MCF 10A (cell line): Measurements from ENCODE around the gene SAP25. TPM values are rescaled to one million over a fixed set of nuclear protein-coding genes. Genes with fewer than 3 reads are reported as not detected.
A peak's percentile ranks its signal among the peaks of the same experiment; 100 is the strongest.
"Not testable (repeated sequence)": the region's sequence is repeated elsewhere in the genome, so short reads cannot be mapped to it uniquely, and the experiment has no call there.

Experiments used
- BruUV-seq: library from RNA; stranded (reverse); fragments of 400-500 nt; replicated peaks from 2 replicates; lab custom pipeline; 2021; lab: Mats Ljungman, UMichigan
- CTCF ChIA-PET: fragments of 300-600 bp; sonication (Branson Sonifier 250); formaldehyde crosslinking; extraction: SDS; loops from one replicate; lab custom pipeline; 2021; ENCODE audit warnings: antibody characterized with exemption, inconsistent platforms; lab: Yijun Ruan, JAX
- POLR2A ChIA-PET: fragments of 300-600, 350-650 bp; sonication (Branson Sonifier 250); formaldehyde crosslinking; extraction: SDS; loops from one replicate; lab custom pipeline; 2020; ENCODE audit warnings: antibody characterized with exemption, inconsistent platforms; lab: Yijun Ruan, JAX
- DNase-seq: peaks from one replicate; pipeline ENCODE4 v3.0.0-alpha.2; 2018; ENCODE audit not compliant: unreplicated experiment
- H3K27ac Mint-ChIP-seq: one replicate; pipeline ENCODE4 v1.8.0; 2022; ENCODE audit warnings: mild to moderate bottlenecking, low read depth, mixed read lengths; ENCODE audit not compliant: unreplicated experiment
- H3K27me3 Mint-ChIP-seq: one replicate; pipeline ENCODE4 v1.8.0; 2022; ENCODE audit warnings: mixed read lengths; ENCODE audit not compliant: insufficient read depth, unreplicated experiment
- H3K36me3 Mint-ChIP-seq: one replicate; pipeline ENCODE4 v1.8.0; 2022; ENCODE audit warnings: mild to moderate bottlenecking, moderate library complexity, mixed read lengths; ENCODE audit not compliant: insufficient read depth, unreplicated experiment
- H3K4me1 Mint-ChIP-seq: one replicate; pipeline ENCODE4 v1.8.0; 2022; ENCODE audit warnings: mixed read lengths; ENCODE audit not compliant: insufficient read depth, unreplicated experiment
- H3K4me3 Mint-ChIP-seq: one replicate; pipeline ENCODE4 v1.8.0; 2022; ENCODE audit warnings: mild to moderate bottlenecking, moderate library complexity, mixed read lengths; ENCODE audit not compliant: unreplicated experiment
- H3K9me3 Mint-ChIP-seq: one replicate; pipeline ENCODE4 v1.8.0; 2022; ENCODE audit warnings: mixed read lengths; ENCODE audit not compliant: unreplicated experiment
- intact Hi-C: fragments of 100-400 bp; cut with micrococcal nuclease; formaldehyde crosslinking; loops from 2 replicates; pipeline ENCODE4 v1.14.1; 2022
- total RNA-seq: library from RNA; stranded (reverse); gene quantifications from 2 replicates; pipeline ENCODE4 v1.2.3, GENCODE V29; 2022
- TF ChIP-seq, protein P1 (sequence below): fragments of 200-600 bp; IDR thresholded peaks from one replicate; pipeline ENCODE4 v1.8.0; 2022; ENCODE audit warnings: antibody characterized with exemption, mild to moderate bottlenecking; ENCODE audit not compliant: unreplicated experiment

The SAP25 gene
- total RNA-seq, 1 experiment from 2014 or later: 1.2 TPM

GRCh38 chr7:100544967-100545359 is 28.7 kb downstream of the SAP25 start:
- Mint-ChIP-seq H3K27ac (peak overlapping the region; percentile 78), H3K36me3 (peaks cover 6% of the 10 kb centered on the region), H3K9me3 (no peaks in the 10 kb centered on the region), H3K4me1 (peaks cover 51% of the 10 kb centered on the region), H3K4me3 (peak overlapping the region; percentile 1), H3K27me3 (no peaks in the 10 kb centered on the region)
- TF ChIP-seq, protein P1, sequence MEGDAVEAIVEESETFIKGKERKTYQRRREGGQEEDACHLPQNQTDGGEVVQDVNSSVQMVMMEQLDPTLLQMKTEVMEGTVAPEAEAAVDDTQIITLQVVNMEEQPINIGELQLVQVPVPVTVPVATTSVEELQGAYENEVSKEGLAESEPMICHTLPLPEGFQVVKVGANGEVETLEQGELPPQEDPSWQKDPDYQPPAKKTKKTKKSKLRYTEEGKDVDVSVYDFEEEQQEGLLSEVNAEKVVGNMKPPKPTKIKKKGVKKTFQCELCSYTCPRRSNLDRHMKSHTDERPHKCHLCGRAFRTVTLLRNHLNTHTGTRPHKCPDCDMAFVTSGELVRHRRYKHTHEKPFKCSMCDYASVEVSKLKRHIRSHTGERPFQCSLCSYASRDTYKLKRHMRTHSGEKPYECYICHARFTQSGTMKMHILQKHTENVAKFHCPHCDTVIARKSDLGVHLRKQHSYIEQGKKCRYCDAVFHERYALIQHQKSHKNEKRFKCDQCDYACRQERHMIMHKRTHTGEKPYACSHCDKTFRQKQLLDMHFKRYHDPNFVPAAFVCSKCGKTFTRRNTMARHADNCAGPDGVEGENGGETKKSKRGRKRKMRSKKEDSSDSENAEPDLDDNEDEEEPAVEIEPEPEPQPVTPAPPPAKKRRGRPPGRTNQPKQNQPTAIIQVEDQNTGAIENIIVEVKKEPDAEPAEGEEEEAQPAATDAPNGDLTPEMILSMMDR: no peak
- TSS peak; percentile 25 for BruUV-seq
- ChIA-PET POLR2A (interaction anchor here (0.7 to 3.2 kb wide), 14 partner anchors 9 to 418 kb away, joined by 3 to 23 read pairs (median 6); partner anchors contain the start of genes FBXO24, LRCH4, MBLAC1 and MOSPD3), CTCF (interaction anchor here (0.6 to 1.8 kb wide), 10 partner anchors 10 to 109 kb away, joined by 3 to 16 read pairs (median 4); no protein-coding TSS in a partner anchor)
- peak; percentile 71 for DNase-seq
- intact Hi-C loops: no loop called here

DNA sequence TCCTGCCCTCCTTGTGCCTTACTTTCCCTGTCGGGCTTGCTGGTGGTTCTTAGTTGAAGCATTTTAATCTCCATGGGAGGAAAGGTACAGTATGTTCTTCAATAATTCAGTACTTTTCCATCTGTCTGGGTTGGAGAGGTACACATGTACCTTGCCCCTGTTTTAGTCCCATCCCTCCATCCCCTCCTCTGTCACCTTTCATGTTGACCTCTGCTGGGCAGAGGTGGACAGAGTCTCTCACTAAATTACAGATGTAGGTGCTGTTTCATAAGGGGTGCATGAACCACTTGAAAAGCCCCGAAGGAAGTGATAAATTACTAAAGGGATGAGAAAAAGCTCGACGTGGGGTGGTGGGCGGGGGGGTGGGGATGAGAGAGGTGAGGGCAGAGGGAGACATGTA is 29.3 kb downstream of the SAP25 start:
- Mint-ChIP-seq H3K36me3 (peaks cover 6% of the 10 kb centered on the region), H3K27me3 (no peaks in the 10 kb centered on the region), H3K27ac (peak overlapping the region; percentile 78), H3K9me3 (no peaks in the 10 kb centered on the region), H3K4me1 (peaks cover 56% of the 10 kb centered on the region), H3K4me3 (peak overlapping the region; percentile 1)
- ChIA-PET CTCF (interaction anchor here (0.6 to 1.8 kb wide), 8 partner anchors 11 to 108 kb away, joined by 3 to 16 read pairs (median 4); no protein-coding TSS in a partner anchor), POLR2A (interaction anchor here (1.0 to 3.2 kb wide), 10 partner anchors 11 to 418 kb away, joined by 3 to 23 read pairs (median 6); partner anchors contain the start of genes FBXO24, LRCH4, MBLAC1 and MOSPD3)
- DNase-seq: no peak
- no TSS peak for BruUV-seq
- TF ChIP-seq, protein P1: no peak
- intact Hi-C loops: no loop called here

DNA sequence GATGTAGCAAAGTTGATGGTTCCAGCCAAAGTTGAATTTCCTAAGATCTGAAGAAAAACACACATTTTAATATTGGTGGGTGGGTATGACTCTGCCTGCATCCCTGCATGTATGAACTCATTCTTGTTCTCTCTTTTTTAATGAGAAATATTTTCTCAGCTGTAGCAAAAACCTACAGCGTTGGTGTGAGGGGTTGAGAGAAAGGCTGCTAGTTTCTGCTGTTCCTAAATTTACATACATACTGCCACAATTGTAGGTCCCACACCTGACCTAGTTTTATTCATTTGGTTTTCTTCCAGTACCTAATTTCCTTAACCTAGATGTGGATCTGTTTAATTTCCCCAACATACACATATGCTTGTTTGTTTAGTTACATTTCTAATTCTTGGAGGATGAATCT is 30.1 kb downstream of the SAP25 start:
- intact Hi-C loops: no loop called here
- peaks cover 6% of the 10 kb centered on the region for H3K36me3 Mint-ChIP-seq
- CTCF ChIA-PET: interaction anchor here (0.7 to 2.5 kb wide), 2 partner anchors 16 to 221 kb away, joined by 3 to 23 read pairs; no protein-coding TSS in a partner anchor
- peak overlapping the region; percentile 78 for H3K27ac Mint-ChIP-seq
- H3K9me3 Mint-ChIP-seq: no peaks in the 10 kb centered on the region
- H3K4me3 Mint-ChIP-seq: no peak overlapping the region
- DNase-seq: no peak
- H3K4me1 Mint-ChIP-seq: peaks cover 59% of the 10 kb centered on the region
- H3K27me3 Mint-ChIP-seq: no peaks in the 10 kb centered on the region
- TF ChIP-seq, protein P1: no peak
- POLR2A ChIA-PET: interaction anchor here (1.5 to 3.0 kb wide), 5 partner anchors 27 to 115 kb away, joined by 5 to 17 read pairs (median 6); partner anchors contain the start of genes FBXO24, LRCH4 and ZCWPW1
- no TSS peak for BruUV-seq

DNA sequence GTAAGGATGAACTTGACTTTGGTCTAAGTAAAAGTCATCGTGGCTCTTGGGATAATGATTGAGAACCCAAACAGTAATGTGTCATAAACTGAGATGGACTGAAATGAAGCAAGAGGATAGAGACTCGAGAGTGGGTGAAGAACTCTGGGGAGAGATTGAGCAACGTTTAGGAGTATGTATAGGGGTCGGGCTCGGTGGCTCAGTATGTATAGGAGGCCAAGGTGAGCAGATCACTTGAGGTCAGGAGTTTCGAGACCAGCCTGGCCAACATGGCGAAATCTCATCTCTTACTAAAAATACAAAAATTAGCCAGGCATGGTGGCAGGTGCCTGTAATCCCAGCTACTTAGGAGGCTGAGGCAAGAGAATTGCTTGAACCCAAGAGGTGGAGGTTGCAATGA is 32.4 kb downstream of the SAP25 start:
- intact Hi-C loops, BruUV-seq, DNase-seq, H3K9me3 Mint-ChIP-seq, H3K27ac Mint-ChIP-seq, H3K36me3 Mint-ChIP-seq, H3K27me3 Mint-ChIP-seq, H3K4me3 Mint-ChIP-seq: not testable (repeated sequence)
- ChIA-PET POLR2A (interaction anchor here (0.7 kb wide), 1 partner anchor 62 kb away, joined by 3 read pairs; the partner anchor contains the start of gene TSC22D4), CTCF (interaction anchor here (0.5 to 2.5 kb wide), 3 partner anchors 18 to 62 kb away, joined by 3 to 23 read pairs (median 3); partner anchors contain the start of gene TSC22D4)
- H3K4me1 Mint-ChIP-seq: peaks cover 52% of the 10 kb centered on the region
